Hepatocyte (in vitro differentiated cells): ENCODE results near the gene NTSR2. TPM values are rescaled to one million over a fixed set of nuclear protein-coding genes. Genes with fewer than 3 reads are reported as not detected.

Source experiments
- DNase-seq: peaks from one replicate; pipeline ENCODE4 v3.0.0-alpha.2; 2016; ENCODE audit warnings: low spot score
- H2AFZ ChIP-seq: fragments of 200-600 bp; sonication (generic); 2 replicates; pipeline ENCODE4 v1.6.0; 2016; ENCODE audit warnings: antibody characterized with exemption, mild to moderate bottlenecking
- H3K27ac ChIP-seq: fragments of 200-600 bp; sonication (generic); 2 replicates; pipeline ENCODE4 v1.5.1; 2016; ENCODE audit warnings: mild to moderate bottlenecking
- H3K27me3 ChIP-seq: fragments of 200-600 bp; sonication (generic); 2 replicates; pipeline ENCODE4 v1.6.1; 2016
- H3K36me3 ChIP-seq: fragments of 200-600 bp; sonication (generic); replicated peaks from 2 replicates; pipeline ENCODE4 v1.5.1; 2016; ENCODE audit warnings: low read depth; ENCODE audit not compliant: insufficient read depth
- H3K4me1 ChIP-seq: fragments of 200-600 bp; sonication (generic); 2 replicates; pipeline ENCODE4 v1.5.1; 2016; ENCODE audit warnings: mild to moderate bottlenecking, moderate library complexity; ENCODE audit not compliant: insufficient read depth
- H3K4me2 ChIP-seq: fragments of 200-600 bp; sonication (generic); 2 replicates; pipeline ENCODE4 v1.6.0; 2016
- H3K4me3 ChIP-seq: fragments of 200-600 bp; sonication (generic); 2 replicates; pipeline ENCODE4 v1.5.1; 2016; ENCODE audit warnings: mild to moderate bottlenecking
- H3K79me2 ChIP-seq: fragments of 200-600 bp; sonication (generic); 2 replicates; pipeline ENCODE4 v1.6.0; 2017; ENCODE audit warnings: mild to moderate bottlenecking
- H3K9me2 ChIP-seq: fragments of 200-600 bp; sonication (generic); replicated peaks from 2 replicates; pipeline ENCODE4 v1.6.0; 2017; ENCODE audit warnings: mild to moderate bottlenecking; ENCODE audit not compliant: insufficient read depth
- H3K9me3 ChIP-seq: fragments of 200-600 bp; sonication (generic); 2 replicates; pipeline ENCODE4 v1.5.1; 2016; ENCODE audit warnings: low read depth, mild to moderate bottlenecking
- H4K20me1 ChIP-seq: fragments of 200-600 bp; sonication (generic); 2 replicates; pipeline ENCODE4 v1.6.0; 2016; ENCODE audit warnings: mild to moderate bottlenecking; ENCODE audit not compliant: insufficient read depth, poor library complexity, severe bottlenecking
- CTCF ChIP-seq: fragments of 200-600 bp; sonication (generic); IDR thresholded peaks from 2 replicates; pipeline ENCODE4 v1.5.1; 2016; ENCODE audit warnings: antibody characterized with exemption, mild to moderate bottlenecking; ENCODE audit not compliant: poor library complexity
- EZH2 ChIP-seq: fragments of 200-600 bp; sonication (generic); IDR thresholded peaks from 2 replicates; pipeline ENCODE4 v1.6.1; 2016; ENCODE audit warnings: antibody characterized with exemption, mild to moderate bottlenecking, borderline replicate concordance
- EZH2phosphoT487 ChIP-seq: fragments of 200-600 bp; sonication (generic); IDR thresholded peaks from one replicate; pipeline ENCODE4 v1.6.1; 2018; ENCODE audit warnings: antibody characterized with exemption, mild to moderate bottlenecking, low read depth, moderate library complexity; ENCODE audit not compliant: unreplicated experiment, severe bottlenecking
- WGBS: methylation state at CpG from one replicate; pipeline ENCODE4 v1.1.6; 2016; ENCODE audit warnings: low lambda C conversion rate; ENCODE audit errors: missing lambda C conversion rate; 5-methylcytosine and 5-hydroxymethylcytosine counted together
- polyA plus RNA-seq: library from polyadenylated mRNA; unstranded; fragments of >200 nt; fragmentation: Nextera tagmentation; extraction: Ambion mirVana; gene quantifications from 2 replicates; pipeline ENCODE4 v1.2.1, GENCODE V29; 2016
- total RNA-seq: library from RNA; depleted of rRNA; stranded (reverse); fragments of >200 nt; gene quantifications from 2 replicates; pipeline ENCODE4 v1.2.3, GENCODE V29; 2014

NTSR2 gene
- total and polyA plus RNA-seq, 2 experiments from 2014 or later = 0.28 TPM; not detected in 1

GRCh38 chr2:11676640-11677039, 6.6 kb upstream of the NTSR2 start:
- no peaks in the 10 kb centered on the region for H3K36me3 ChIP-seq
- no peak overlapping the region for H2AFZ ChIP-seq
- no peak for DNase-seq
- H3K79me2 ChIP-seq = no peaks in the 10 kb centered on the region
- no peak overlapping the region for H3K4me2 ChIP-seq
- no peak overlapping the region for H3K27ac ChIP-seq
- H3K9me2 ChIP-seq = no peaks in the 10 kb centered on the region
- 69% methylated on average over 11 of the region's 11 CpGs for WGBS
- no peaks in the 10 kb centered on the region for H3K9me3 ChIP-seq
- no peaks in the 10 kb centered on the region for H4K20me1 ChIP-seq
- no peak overlapping the region for H3K4me3 ChIP-seq
- peaks cover 31% of the 10 kb centered on the region for H3K27me3 ChIP-seq
- peaks cover 11% of the 10 kb centered on the region for H3K4me1 ChIP-seq
- no peak for TF ChIP-seq CTCF
- no peak for TF ChIP-seq EZH2phosphoT487
- no peak for TF ChIP-seq EZH2

- DNase-seq = no peak
- Histone ChIP-seq H3K27me3 (peaks cover 34% of the 10 kb centered on the region), H3K9me3 (no peaks in the 10 kb centered on the region)
These were observed 5.6 kb upstream of the NTSR2 start for GRCh38 chr2:11675423-11676112.

GRCh38 chr2:11674983-11675382, 5.0 kb upstream of the NTSR2 start:
- Histone ChIP-seq H3K9me3 (no peaks in the 10 kb centered on the region), H3K27me3 (peaks cover 39% of the 10 kb centered on the region), H3K4me1 (peaks cover 1% of the 10 kb centered on the region), H4K20me1 (no peaks in the 10 kb centered on the region), H3K4me2 (no peak overlapping the region), H2AFZ (no peak overlapping the region), H3K79me2 (no peaks in the 10 kb centered on the region), H3K27ac (no peak overlapping the region), H3K9me2 (no peaks in the 10 kb centered on the region), H3K4me3 (no peak overlapping the region), H3K36me3 (no peaks in the 10 kb centered on the region)
- no peak for DNase-seq
- WGBS = 86% methylated on average over 10 of the region's 10 CpGs
- no peak for TF ChIP-seq CTCF

More at GRCh38 chr2:11675423-11676112, 5.6 kb upstream of the NTSR2 start:
- Histone ChIP-seq H3K4me2 (no peak overlapping the region), H3K9me2 (no peaks in the 10 kb centered on the region), H4K20me1 (no peaks in the 10 kb centered on the region), H3K4me3 (no peak overlapping the region), H3K79me2 (no peaks in the 10 kb centered on the region), H3K36me3 (no peaks in the 10 kb centered on the region), H3K27ac (no peak overlapping the region), H3K4me1 (peaks cover 5% of the 10 kb centered on the region), H2AFZ (no peak overlapping the region)
- no peak for TF ChIP-seq EZH2phosphoT487
- TF ChIP-seq EZH2 = no peak
- no peak for TF ChIP-seq CTCF
- 86% methylated on average over 3 of the region's 3 CpGs for WGBS
